Measurements from ENCODE around the gene NKX2-2. TPM values are rescaled to one million over a fixed set of nuclear protein-coding genes. Genes with fewer than 3 reads are reported as not detected.

The NKX2-2 gene
- total RNA-seq, 1 donor from 2014 or later = not detected

GRCh38 chr20:21509079-21509596 lies 4.7 kb downstream of the NKX2-2 start:
- TF ChIP-seq CTCF (IDR thresholded peaks at IDR 0.05; ENCODE audit: insufficient read depth, low read length, poor library complexity, severe bottlenecking) = no peak
- DNase-seq (ENCODE audit: low read depth) = no peak
- peaks cover 93% of the 10 kb centered on the region for H3K27me3 ChIP-seq (ENCODE audit: control insufficient read depth, insufficient read depth, low read length)
- no peaks in the 10 kb centered on the region for H3K36me3 ChIP-seq (ENCODE audit: control insufficient read depth, insufficient read depth, low read length)
- no peak overlapping the region for H3K4me3 ChIP-seq (ENCODE audit: low read depth, low read length)

- no peak for DNase-seq (ENCODE audit: low read depth)
- Histone ChIP-seq H3K36me3 (ENCODE audit: control insufficient read depth, insufficient read depth, low read length) (no peaks in the 10 kb centered on the region), H3K4me3 (ENCODE audit: low read depth, low read length) (no peak overlapping the region), H3K27me3 (ENCODE audit: control insufficient read depth, insufficient read depth, low read length) (peaks cover 88% of the 10 kb centered on the region)
- no peak for TF ChIP-seq CTCF (IDR thresholded peaks at IDR 0.05; ENCODE audit: insufficient read depth, low read length, poor library complexity, severe bottlenecking)
Measured at GRCh38 chr20:21508230-21509078, 5.4 kb downstream of the NKX2-2 start.

GRCh38 chr20:21507400-21508229 lies 6.2 kb downstream of the NKX2-2 start:
- no peak for TF ChIP-seq CTCF (IDR thresholded peaks at IDR 0.05; ENCODE audit: insufficient read depth, low read length, poor library complexity, severe bottlenecking)
- H3K27me3 ChIP-seq (ENCODE audit: control insufficient read depth, insufficient read depth, low read length) = peaks cover 80% of the 10 kb centered on the region
- H3K4me3 ChIP-seq (ENCODE audit: low read depth, low read length) = no peak overlapping the region
- no peaks in the 10 kb centered on the region for H3K36me3 ChIP-seq (ENCODE audit: control insufficient read depth, insufficient read depth, low read length)
- DNase-seq (ENCODE audit: low read depth) = no peak

- TF ChIP-seq CTCF (IDR thresholded peaks at IDR 0.05; ENCODE audit: insufficient read depth, low read length, poor library complexity, severe bottlenecking) = peak; percentile 12
- H3K4me3 ChIP-seq (ENCODE audit: low read depth, low read length) = peak overlapping the region; percentile 31
- no peaks in the 10 kb centered on the region for H3K36me3 ChIP-seq (ENCODE audit: control insufficient read depth, insufficient read depth, low read length)
- no peak for DNase-seq (ENCODE audit: low read depth)
- H3K27me3 ChIP-seq (ENCODE audit: control insufficient read depth, insufficient read depth, low read length) = peaks cover 67% of the 10 kb centered on the region
Measured at GRCh38 chr20:21505810-21506530, 7.9 kb downstream of the NKX2-2 start.

- DNase-seq (ENCODE audit: low read depth) = no peak
- TF ChIP-seq CTCF (IDR thresholded peaks at IDR 0.05; ENCODE audit: insufficient read depth, low read length, poor library complexity, severe bottlenecking) = peak; percentile 99
- Histone ChIP-seq H3K27me3 (ENCODE audit: control insufficient read depth, insufficient read depth, low read length) (peaks cover 62% of the 10 kb centered on the region), H3K4me3 (ENCODE audit: low read depth, low read length) (peak overlapping the region; percentile 31), H3K36me3 (ENCODE audit: control insufficient read depth, insufficient read depth, low read length) (no peaks in the 10 kb centered on the region)
Measured at GRCh38 chr20:21505161-21505809, 8.6 kb downstream of the NKX2-2 start.

Measured in kidney epithelial cell (primary cell).